PFSK-1 (cell line): ENCODE measurements around the gene SPATA31D1.

Source experiments
- FOXP2 ChIP-seq: optimal IDR thresholded peaks from 2 replicates; pipeline ENCODE3; 2011; ENCODE audit warnings: borderline replicate concordance, control low read depth, inconsistent platforms; ENCODE audit not compliant: insufficient read depth; ENCODE audit errors: extremely low read length, extremely low read depth
- POLR2AphosphoS5 ChIP-seq: IDR thresholded peaks from 2 replicates; pipeline ENCODE4 v1.6.1; 2012; ENCODE audit warnings: low read depth, mild to moderate bottlenecking, control low read depth, low read length, moderate library complexity
- REST ChIP-seq, 2 experiments: IDR thresholded peaks; 2 replicates each; pipeline versions ENCODE4 v1.6.1 to v1.8.0; 2011 to 2012; ENCODE audit warnings: low read depth in 2 of 2, low read length in 2 of 2, control low read depth in 1 of 2, inconsistent platforms in 1 of 2, mild to moderate bottlenecking in 1 of 2, moderate library complexity in 1 of 2; ENCODE audit not compliant: insufficient read depth in 1 of 2
- SIN3A ChIP-seq: IDR thresholded peaks from 2 replicates; pipeline ENCODE4 v1.6.1; 2012; ENCODE audit warnings: mild to moderate bottlenecking, low read length, moderate library complexity, borderline replicate concordance; ENCODE audit not compliant: insufficient read depth
- TAF1 ChIP-seq: IDR thresholded peaks from 2 replicates; pipeline ENCODE4 v1.6.1; 2012; ENCODE audit warnings: low read length, control low read depth, borderline replicate concordance; ENCODE audit not compliant: insufficient read depth

Gene SPATA31D1

GRCh38 chr9:81989700-81990099, 1.1 kb downstream of the SPATA31D1 start:
- no peak for TF ChIP-seq REST (IDR thresholded peaks at IDR 0.05; ENCODE audit: insufficient read depth in 1 of 2, low read depth in 2 of 2, low read length in 2 of 2)
- no peak for TF ChIP-seq TAF1
- no peak for TF ChIP-seq FOXP2
- no peak for TF ChIP-seq POLR2AphosphoS5
- TF ChIP-seq SIN3A, result no peak

GRCh38 chr9:81993656-81994055, 5.1 kb downstream of the SPATA31D1 start:
- no peak for TF ChIP-seq POLR2AphosphoS5
- TF ChIP-seq SIN3A, result no peak
- TF ChIP-seq FOXP2, result no peak

- no peak for TF ChIP-seq POLR2AphosphoS5
- no peak for TF ChIP-seq SIN3A
- TF ChIP-seq REST (IDR thresholded peaks at IDR 0.05; ENCODE audit: insufficient read depth in 1 of 2, low read depth in 2 of 2, low read length in 2 of 2), result no peak
- TF ChIP-seq FOXP2, result no peak
- TF ChIP-seq TAF1, result no peak
These were observed 11.2 kb downstream of the SPATA31D1 start for GRCh38 chr9:81999806-82000205.

- TF ChIP-seq POLR2AphosphoS5 (no peak), SIN3A (no peak), REST (IDR thresholded peaks at IDR 0.05; ENCODE audit: insufficient read depth in 1 of 2, low read depth in 2 of 2, low read length in 2 of 2) (no peak), FOXP2 (no peak), TAF1 (no peak)
These were observed 22.1 kb downstream of the SPATA31D1 start for GRCh38 chr9:82010711-82011110.

GRCh38 chr9:82011133-82011532, 22.6 kb downstream of the SPATA31D1 start:
- TF ChIP-seq FOXP2 (no peak), POLR2AphosphoS5 (no peak), SIN3A (no peak), TAF1 (no peak), REST (IDR thresholded peaks at IDR 0.05; ENCODE audit: insufficient read depth in 1 of 2, low read depth in 2 of 2, low read length in 2 of 2) (no peak)
